Small intestine (tissue), 7 donors: Measurements from ENCODE around the gene DTNB. TPM values are rescaled to one million over a fixed set of nuclear protein-coding genes. Genes with fewer than 3 reads are reported as not detected.

Experiments used
- DNase-seq, 2 donors: peaks; one replicate each; pipeline versions ENCODE4 v3.0.0 to v3.0.0-alpha.2; 2013
- FAIRE-seq: peaks from 2 replicates; lab custom pipeline; 2012; peaks lifted over from hg19 to GRCh38; lab: Jason Lieb, UNC
- H3K27ac ChIP-seq, 3 donors: one replicate each; pipeline ENCODE4 v1.5.1; 2013; ENCODE audit warnings: low read length in 2 of 3, mild to moderate bottlenecking in 2 of 3, control low read depth in 1 of 3, inconsistent platforms in 1 of 3, low read depth in 1 of 3, moderate library complexity in 1 of 3
- H3K27me3 ChIP-seq, 3 donors: one replicate each; pipeline ENCODE4 v1.6.1; 2013; ENCODE audit warnings: low read length in 3 of 3, inconsistent platforms in 1 of 3; ENCODE audit not compliant: control insufficient read depth in 3 of 3, insufficient read depth in 3 of 3
- H3K36me3 ChIP-seq, 3 donors: one replicate each; pipeline ENCODE4 v1.6.1; 2013; ENCODE audit warnings: low read length in 3 of 3, inconsistent platforms in 1 of 3, low read depth in 1 of 3, mild to moderate bottlenecking in 1 of 3, moderate library complexity in 1 of 3; ENCODE audit not compliant: control insufficient read depth in 3 of 3, insufficient read depth in 2 of 3
- H3K4me1 ChIP-seq, 3 donors: one replicate each; pipeline ENCODE4 v1.6.1; 2013; ENCODE audit warnings: low read length in 2 of 3, inconsistent platforms in 1 of 3, low read depth in 1 of 3, mild to moderate bottlenecking in 1 of 3, moderate library complexity in 1 of 3; ENCODE audit not compliant: control insufficient read depth in 3 of 3, insufficient read depth in 2 of 3
- H3K4me3 ChIP-seq, 3 donors: one replicate each; pipeline ENCODE4 v1.5.1; 2013; ENCODE audit warnings: low read length in 3 of 3, control low read depth in 1 of 3, inconsistent platforms in 1 of 3, low read depth in 1 of 3, mild to moderate bottlenecking in 1 of 3, moderate library complexity in 1 of 3
- H3K9me3 ChIP-seq, 2 donors: one replicate each; pipeline ENCODE4 v1.6.1; 2013; ENCODE audit warnings: low read depth in 1 of 2, low read length in 1 of 2; ENCODE audit not compliant: control insufficient read depth in 2 of 2, insufficient read depth in 1 of 2
- WGBS, 3 donors: extraction: QIAGEN DNeasy Blood & Tissue Kit; methylation state at CpG; one replicate each; pipeline ENCODE4 v1.1.7; 2013; 5-methylcytosine and 5-hydroxymethylcytosine counted together
- polyA plus RNA-seq, 4 donors: library from polyadenylated mRNA; stranded (reverse) in 3 of 4; unstranded in 1 of 4; fragments of 200-250 nt in 3 of 4; fragments of 120-200 nt in 1 of 4; gene quantifications; one replicate each; pipeline versions ENCODE4 v1.2.1 to v1.2.3, GENCODE V29; 2013
- donor health status: healthy with polysubstance abuse.
- donor health status: control.
- donor health status: control.
- donor health status: Bipolar disorder and iron deficiency.
- donor health status: healthy.

Gene DTNB
- polyA plus RNA-seq, 4 donors: 2.4 to 9.7 (median 4.4) TPM

GRCh38 chr2:25492726-25493125 lies 180.7 kb downstream of the DTNB start:
- no peak overlapping the region for H3K4me3 ChIP-seq
- FAIRE-seq: no peak
- 88 to 98% (median 94%) methylated on average over 3 of the region's 3 CpGs for WGBS, 3 donors

GRCh38 chr2:25491966-25492532 lies 181.3 kb downstream of the DTNB start:
- no peak overlapping the region for H3K27ac ChIP-seq
- H3K36me3 ChIP-seq: no peaks in the 10 kb centered on the region
- no peaks in the 10 kb centered on the region for H3K4me1 ChIP-seq
- H3K4me3 ChIP-seq: no peak overlapping the region
- FAIRE-seq: no peak
- H3K9me3 ChIP-seq: no peaks in the 10 kb centered on the region
- no peaks in the 10 kb centered on the region for H3K27me3 ChIP-seq
- 49 to 56% (median 50%) methylated on average over 6 of the region's 6 CpGs for WGBS, 3 donors
- DNase-seq: peak in 1 of 2 donors; percentile 6

More at GRCh38 chr2:25492726-25493125, 180.7 kb downstream of the DTNB start:
- no peaks in the 10 kb centered on the region for H3K27me3 ChIP-seq
- H3K27ac ChIP-seq: no peak overlapping the region
- no peaks in the 10 kb centered on the region for H3K4me1 ChIP-seq
- H3K36me3 ChIP-seq: no peaks in the 10 kb centered on the region
- no peaks in the 10 kb centered on the region for H3K9me3 ChIP-seq
- no peak for DNase-seq

DNA sequence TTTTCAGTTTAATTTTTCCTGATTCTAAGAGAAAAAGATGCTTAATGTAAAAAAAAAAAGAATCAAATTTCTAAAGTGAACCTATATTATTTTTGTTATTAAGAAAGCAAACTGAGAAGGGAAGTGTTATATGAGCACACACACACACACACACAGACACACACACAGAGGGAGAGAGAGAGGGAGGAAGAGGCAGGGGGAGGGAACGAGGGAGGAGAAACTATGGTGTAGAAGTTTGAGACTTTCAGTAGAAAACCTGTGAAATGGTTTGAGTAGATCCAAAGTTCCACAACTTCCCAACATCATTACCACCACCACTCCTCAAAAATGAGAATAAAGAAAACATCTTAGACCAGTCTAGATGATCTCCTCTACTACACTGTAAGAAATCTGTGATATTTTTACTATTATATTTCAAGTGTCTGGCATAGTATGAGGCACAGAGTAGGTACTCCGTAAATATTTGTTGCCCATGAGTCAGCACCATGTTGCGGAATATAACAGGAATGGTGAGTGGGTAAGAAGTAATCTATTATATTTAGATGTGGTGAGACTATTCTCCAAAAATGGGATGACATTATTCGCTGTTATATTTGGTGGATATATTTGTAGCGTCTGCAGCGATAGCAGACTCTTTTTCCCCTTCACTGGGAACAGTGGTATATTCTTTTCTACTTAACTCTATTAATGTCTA lies 182.2 kb downstream of the DTNB start:
- H3K4me3 ChIP-seq: no peak overlapping the region
- H3K36me3 ChIP-seq: no peaks in the 10 kb centered on the region
- no peak for DNase-seq
- H3K9me3 ChIP-seq: no peaks in the 10 kb centered on the region
- no peak for FAIRE-seq
- H3K27me3 ChIP-seq: no peaks in the 10 kb centered on the region
- WGBS, 3 donors: 87 to 94% (median 93%) methylated on average over 6 of the region's 6 CpGs
- no peak overlapping the region for H3K27ac ChIP-seq
- H3K4me1 ChIP-seq: no peaks in the 10 kb centered on the region

DNA sequence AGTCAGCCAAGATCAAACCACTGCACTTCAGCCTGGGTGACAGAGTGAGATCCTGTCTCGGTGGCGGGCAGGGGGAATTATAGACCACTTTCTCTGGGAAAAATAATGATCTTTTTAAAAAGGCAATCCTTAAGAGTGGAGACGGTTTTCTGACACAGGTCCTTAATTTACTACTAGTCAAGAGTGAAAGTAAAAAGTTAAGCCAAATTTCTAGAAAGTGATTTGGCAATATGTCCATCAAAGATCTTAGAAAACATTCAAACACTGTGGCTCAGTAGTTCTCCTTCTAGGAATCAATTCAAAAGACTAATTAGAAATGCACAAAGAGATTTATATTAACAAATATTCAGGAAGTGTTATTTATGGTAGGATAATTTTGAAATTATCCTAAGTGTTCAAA lies 183.2 kb downstream of the DTNB start:
- DNase-seq (no peak), FAIRE-seq (no peak)
- Histone ChIP-seq H3K27ac (no peak overlapping the region), H3K36me3 (no peaks in the 10 kb centered on the region), H3K27me3 (no peaks in the 10 kb centered on the region), H3K4me1 (no peaks in the 10 kb centered on the region), H3K4me3 (no peak overlapping the region), H3K9me3 (no peaks in the 10 kb centered on the region)
- 75 to 85% (median 79%) methylated on average over 3 of the region's 3 CpGs for WGBS, 3 donors

DNA sequence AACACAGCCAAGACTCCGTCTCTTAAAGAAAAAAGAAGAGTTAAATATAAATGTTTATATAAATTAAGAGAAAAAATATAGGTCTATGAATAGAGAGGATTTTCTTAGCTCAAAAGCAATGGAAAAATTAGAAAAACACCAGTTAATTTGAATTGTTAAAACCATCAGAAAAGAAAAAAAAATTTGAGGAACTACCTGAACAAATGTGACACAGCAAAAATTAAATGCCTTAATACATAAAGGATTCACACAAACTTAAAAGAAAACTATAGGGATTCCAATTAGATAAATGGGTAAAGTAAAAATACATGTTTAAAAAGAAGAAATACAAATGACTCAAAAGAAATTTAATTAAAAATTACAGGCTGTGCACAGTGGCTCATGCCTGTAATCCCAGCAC lies 183.7 kb downstream of the DTNB start:
- 94 to 100% (median 95%) methylated on average over 1 of the region's 1 CpG for WGBS, 3 donors
- no peak overlapping the region for H3K4me3 ChIP-seq
- DNase-seq (no peak), FAIRE-seq (no peak)
- no peak overlapping the region for H3K27ac ChIP-seq
- no peaks in the 10 kb centered on the region for H3K9me3 ChIP-seq
- H3K27me3 ChIP-seq: no peaks in the 10 kb centered on the region
- H3K36me3 ChIP-seq: no peaks in the 10 kb centered on the region
- H3K4me1 ChIP-seq: no peaks in the 10 kb centered on the region

DNA sequence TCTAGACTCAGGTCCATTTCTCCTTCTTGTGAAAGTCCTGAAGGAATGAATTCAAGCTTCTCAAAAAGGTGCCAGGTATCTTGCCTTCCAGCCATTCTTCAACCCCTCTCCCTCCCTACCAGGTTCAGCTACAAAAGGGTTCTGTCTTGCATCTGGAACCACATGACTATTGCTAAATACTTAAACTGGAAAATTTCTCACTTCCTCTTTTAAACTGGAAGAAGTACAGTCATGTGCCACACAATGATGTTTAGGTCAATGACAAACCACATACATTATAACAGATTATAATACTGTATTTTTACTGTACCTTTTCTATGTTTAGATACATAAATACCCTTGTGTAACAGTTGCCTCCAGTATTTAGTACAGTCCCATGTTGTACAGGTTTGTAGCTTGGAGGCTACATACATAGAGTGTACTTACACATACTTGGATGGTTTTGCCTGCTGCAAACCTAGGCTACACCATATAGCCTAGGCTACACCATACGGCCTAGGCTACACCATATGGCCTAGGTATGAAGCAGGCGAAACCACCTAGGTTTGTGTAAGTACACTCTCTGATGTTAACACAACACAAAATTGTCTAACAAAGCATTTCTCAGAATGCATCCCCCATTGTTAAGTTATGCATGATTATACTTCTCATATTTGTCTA lies 189.6 kb downstream of the DTNB start:
- DNase-seq: no peak
- peaks cover 0 to 3% (median 0%) of the 10 kb centered on the region in 3 donors for H3K4me1 ChIP-seq
- 91 to 96% (median 93%) methylated on average over 2 of the region's 2 CpGs for WGBS, 3 donors
- no peaks in the 10 kb centered on the region for H3K27me3 ChIP-seq
- no peak for FAIRE-seq
- H3K36me3 ChIP-seq: no peaks in the 10 kb centered on the region
- H3K9me3 ChIP-seq: no peaks in the 10 kb centered on the region
- H3K4me3 ChIP-seq: no peak overlapping the region
- H3K27ac ChIP-seq: no peak overlapping the region

- H3K27ac ChIP-seq: no peak overlapping the region
- H3K27me3 ChIP-seq: no peaks in the 10 kb centered on the region
- WGBS, 3 donors: 82 to 89% (median 88%) methylated on average over 5 of the region's 5 CpGs
- peaks cover 0 to 3% (median 0%) of the 10 kb centered on the region in 3 donors for H3K36me3 ChIP-seq
- H3K4me3 ChIP-seq: no peak overlapping the region
- peaks cover 0 to 3% (median 0%) of the 10 kb centered on the region in 3 donors for H3K4me1 ChIP-seq
- no peak for DNase-seq
- no peaks in the 10 kb centered on the region for H3K9me3 ChIP-seq
- FAIRE-seq: no peak
Observed at GRCh38 chr2:25482341-25482740, 191.0 kb downstream of the DTNB start.

GRCh38 chr2:25481381-25482300 lies 191.7 kb downstream of the DTNB start:
- Histone ChIP-seq H3K27me3 (no peaks in the 10 kb centered on the region), H3K36me3 (peaks cover 0 to 3% (median 0%) of the 10 kb centered on the region in 3 donors), H3K27ac (no peak overlapping the region), H3K4me1 (peaks cover 0 to 3% (median 0%) of the 10 kb centered on the region in 3 donors), H3K4me3 (no peak overlapping the region), H3K9me3 (no peaks in the 10 kb centered on the region)
- 78 to 88% (median 87%) methylated on average over 4 of the region's 4 CpGs for WGBS, 3 donors
- peak in 1 of 2 donors; percentile 7 for DNase-seq
- no peak for FAIRE-seq
